Chondrocyte (in vitro differentiated cells): ENCODE measurements around the gene KCNQ1. TPM values are rescaled to one million over a fixed set of nuclear protein-coding genes. Genes with fewer than 3 reads are reported as not detected.
"Not testable (repeated sequence)": the region's sequence is repeated elsewhere in the genome, so short reads cannot be mapped to it uniquely, and the experiment has no call there.

ENCODE experiments used
- DNase-seq: peaks from one replicate; pipeline ENCODE4 v3.0.0; 2021; ENCODE audit warnings: mixed read lengths, low spot score
- H3K27ac Mint-ChIP-seq: one replicate; pipeline ENCODE4 v1.8.0; 2021; ENCODE audit warnings: mild to moderate bottlenecking, moderate library complexity, mixed read lengths; ENCODE audit not compliant: unreplicated experiment
- H3K27me3 Mint-ChIP-seq: 2 replicates; pipeline ENCODE4 v1.8.0; 2021; ENCODE audit warnings: low read depth, mixed read lengths
- H3K36me3 Mint-ChIP-seq: 2 replicates; pipeline ENCODE4 v1.8.0; 2021; ENCODE audit warnings: low read depth, mixed read lengths
- H3K4me1 Mint-ChIP-seq: 2 replicates; pipeline ENCODE4 v1.8.0; 2021; ENCODE audit warnings: low read depth, mild to moderate bottlenecking, mixed read lengths
- H3K4me3 Mint-ChIP-seq: one replicate; pipeline ENCODE4 v1.8.0; 2021; ENCODE audit warnings: mild to moderate bottlenecking, moderate library complexity, mixed read lengths; ENCODE audit not compliant: unreplicated experiment
- H3K9me3 Mint-ChIP-seq: 2 replicates; pipeline ENCODE4 v1.8.0; 2021; ENCODE audit warnings: low read depth, mixed read lengths
- CTCF ChIP-seq: fragments of 200-600 bp; sonication (generic); IDR thresholded peaks from 2 replicates; pipeline ENCODE4 v1.5.0; 2021; ENCODE audit warnings: antibody characterized with exemption, mild to moderate bottlenecking, moderate library complexity
- total RNA-seq: library from RNA; stranded (reverse); gene quantifications from 3 replicates; pipeline ENCODE4 v1.2.1, GENCODE V29; 2021

The KCNQ1 gene
- total RNA-seq, 1 donor from 2014 or later: not detected

GRCh38 chr11:2477254-2477653 lies 32.4 kb downstream of the KCNQ1 start:
- no peak for DNase-seq
- no peak overlapping the region for H3K27ac Mint-ChIP-seq
- no peak for TF ChIP-seq CTCF
- H3K4me1 Mint-ChIP-seq: no peaks in the 10 kb centered on the region
- peaks cover 46% of the 10 kb centered on the region for H3K27me3 Mint-ChIP-seq
- peaks cover 6% of the 10 kb centered on the region for H3K36me3 Mint-ChIP-seq
- peaks cover 11% of the 10 kb centered on the region for H3K9me3 Mint-ChIP-seq
- no peak overlapping the region for H3K4me3 Mint-ChIP-seq

- H3K9me3 Mint-ChIP-seq: peaks cover 11% of the 10 kb centered on the region
- peaks cover 53% of the 10 kb centered on the region for H3K27me3 Mint-ChIP-seq
- no peaks in the 10 kb centered on the region for H3K4me1 Mint-ChIP-seq
These were observed 33.1 kb downstream of the KCNQ1 start for GRCh38 chr11:2477936-2478335.

GRCh38 chr11:2480067-2480873 lies 35.5 kb downstream of the KCNQ1 start:
- Mint-ChIP-seq H3K27me3 (peaks cover 62% of the 10 kb centered on the region), H3K9me3 (peaks cover 11% of the 10 kb centered on the region)
- H3K27ac Mint-ChIP-seq, DNase-seq, H3K4me3 Mint-ChIP-seq, H3K36me3 Mint-ChIP-seq, H3K4me1 Mint-ChIP-seq: not testable (repeated sequence)

More at GRCh38 chr11:2477936-2478335, 33.1 kb downstream of the KCNQ1 start:
- Mint-ChIP-seq H3K36me3 (peaks cover 6% of the 10 kb centered on the region), H3K27ac (no peak overlapping the region), H3K4me3 (no peak overlapping the region)
- no peak for DNase-seq
- TF ChIP-seq CTCF: no peak

GRCh38 chr11:2480874-2481220 lies 36.0 kb downstream of the KCNQ1 start:
- no peak for TF ChIP-seq CTCF
- Mint-ChIP-seq H3K27ac (no peak overlapping the region), H3K27me3 (peaks cover 61% of the 10 kb centered on the region), H3K4me3 (no peak overlapping the region), H3K9me3 (peaks cover 16% of the 10 kb centered on the region), H3K36me3 (peaks cover 8% of the 10 kb centered on the region), H3K4me1 (no peaks in the 10 kb centered on the region)
- DNase-seq: no peak

GRCh38 chr11:2481253-2481652 lies 36.4 kb downstream of the KCNQ1 start:
- H3K4me3 Mint-ChIP-seq: no peak overlapping the region
- no peak for DNase-seq
- H3K36me3 Mint-ChIP-seq: peaks cover 8% of the 10 kb centered on the region
- peaks cover 61% of the 10 kb centered on the region for H3K27me3 Mint-ChIP-seq
- H3K4me1 Mint-ChIP-seq: no peaks in the 10 kb centered on the region
- no peak for TF ChIP-seq CTCF
- no peak overlapping the region for H3K27ac Mint-ChIP-seq
- H3K9me3 Mint-ChIP-seq: peaks cover 19% of the 10 kb centered on the region

- H3K27me3 Mint-ChIP-seq: peaks cover 55% of the 10 kb centered on the region
- H3K4me1 Mint-ChIP-seq: no peaks in the 10 kb centered on the region
- TF ChIP-seq CTCF: no peak
- no peak overlapping the region for H3K4me3 Mint-ChIP-seq
- H3K27ac Mint-ChIP-seq: no peak overlapping the region
- H3K36me3 Mint-ChIP-seq: peaks cover 8% of the 10 kb centered on the region
- DNase-seq: no peak
- H3K9me3 Mint-ChIP-seq: peaks cover 28% of the 10 kb centered on the region
These were observed 37.4 kb downstream of the KCNQ1 start for GRCh38 chr11:2482204-2482603.
